Upper lobe of left lung (tissue), 6 donors: ENCODE results near the gene PTPRF. TPM values are rescaled to one million over a fixed set of nuclear protein-coding genes. Genes with fewer than 3 reads are reported as not detected.

ENCODE experiments used
- ATAC-seq, 2 donors: fragments of 200-7000 bp; cut with Tn5 transposase; one replicate each; pipeline ENCODE4 v1.9.1; 2022; ENCODE audit warnings: mild to moderate bottlenecking in 2 of 2, moderate library complexity in 2 of 2; ENCODE audit not compliant: low FRiP score in 2 of 2
- DNase-seq, 2 donors: peaks; one replicate each; pipeline ENCODE4 v3.0.0-alpha.2; 2019 to 2020
- H3K27ac ChIP-seq, 4 donors: fragments of 200-600 bp; sonication (generic); one replicate each; pipeline ENCODE4 v1.5.1; 2016 to 2019
- H3K27me3 ChIP-seq, 4 donors: fragments of 200-600 bp; sonication (generic); one replicate each; pipeline ENCODE4 v1.5.1; 2017 to 2019
- H3K36me3 ChIP-seq, 4 donors: fragments of 200-600 bp; sonication (generic); one replicate each; pipeline ENCODE4 v1.5.1; 2016 to 2019
- H3K4me1 ChIP-seq, 4 donors: fragments of 200-600 bp; sonication (generic); one replicate each; pipeline ENCODE4 v1.5.1; 2018 to 2019
- H3K4me3 ChIP-seq, 4 donors: fragments of 200-600 bp; sonication (generic); one replicate each; pipeline ENCODE4 v1.5.1; 2017 to 2019; ENCODE audit warnings: mild to moderate bottlenecking in 2 of 4, moderate library complexity in 1 of 4
- H3K9me3 ChIP-seq, 4 donors: fragments of 200-600 bp; sonication (generic); one replicate each; pipeline ENCODE4 v1.5.1; 2018 to 2019
- CTCF ChIP-seq, 6 experiments: fragments of 450-650 bp in 4 of 6; fragments of 200-600 bp in 2 of 6; sonication (generic) in 2 of 6; IDR thresholded peaks; one replicate each; pipeline ENCODE4 v1.5.1; 2016 to 2019; ENCODE audit warnings: antibody characterized with exemption in 6 of 6
- EP300 ChIP-seq, 4 donors: sonication (generic); formaldehyde crosslinking; IDR thresholded peaks; one replicate each; pipeline ENCODE4 v1.5.1; 2017; ENCODE audit warnings: antibody characterized with exemption in 4 of 4, control low read depth in 2 of 4
- POLR2A ChIP-seq, 4 donors: fragments of 450-650 bp; IDR thresholded peaks; one replicate each; pipeline ENCODE4 v1.5.1; 2016 to 2017; ENCODE audit warnings: antibody characterized with exemption in 4 of 4, mild to moderate bottlenecking in 2 of 4
- POLR2AphosphoS5 ChIP-seq, 2 donors: sonication (generic); formaldehyde crosslinking; IDR thresholded peaks; one replicate each; pipeline ENCODE4 v1.5.1; 2017; ENCODE audit warnings: antibody characterized with exemption in 2 of 2
- WGBS, 2 donors: methylation state at CpG; one replicate each; pipeline ENCODE4 v1.1.5; 2017 to 2018; 5-methylcytosine and 5-hydroxymethylcytosine counted together
- total RNA-seq, 6 donors: library from RNA; depleted of rRNA in 4 of 6; stranded (reverse); fragments of >200 nt in 4 of 6; gene quantifications; one replicate each; pipeline versions ENCODE4 v1.1.0 to v1.2.1, GENCODE V29; 2016 to 2021
- donor health status: DM: no; HTN: no; CAD: no; lungs with moderate emphysema.
- donor health status: DM: no; HTN: yes; CAD: no; lungs with severe emphysema.

Gene PTPRF
- total RNA-seq, 6 donors from 2014 or later, result 133 to 201 (median 171) TPM

- DNase-seq, result no peak
- no peak for TF ChIP-seq CTCF (IDR thresholded peaks at IDR 0.05)
- TF ChIP-seq POLR2A (IDR thresholded peaks at IDR 0.05), result no peak
- no peak for TF ChIP-seq EP300 (IDR thresholded peaks at IDR 0.05)
- TF ChIP-seq POLR2AphosphoS5 (IDR thresholded peaks at IDR 0.05), result no peak
- no peak for ATAC-seq
- peaks cover 0 to 9% (median 0%) of the 10 kb centered on the region in 4 donors for H3K36me3 ChIP-seq
- no peak overlapping the region for H3K4me3 ChIP-seq
- 70 to 83% methylated on average over 6 of the region's 6 CpGs for WGBS, 2 donors
- H3K4me1 ChIP-seq, result peaks cover 14 to 43% (median 19%) of the 10 kb centered on the region in 4 donors
- no peaks in the 10 kb centered on the region for H3K27me3 ChIP-seq
- H3K27ac ChIP-seq, result no peak overlapping the region
- no peaks in the 10 kb centered on the region for H3K9me3 ChIP-seq
These were observed 29.6 kb downstream of the PTPRF start for GRCh38 chr1:43560286-43560685.

- no peak overlapping the region for H3K4me3 ChIP-seq
- no peak for DNase-seq
- H3K27me3 ChIP-seq, result peaks cover 0 to 5% (median 0%) of the 10 kb centered on the region in 4 donors
- H3K36me3 ChIP-seq, result no peaks in the 10 kb centered on the region
- 83 to 84% methylated on average over 19 of the region's 19 CpGs for WGBS, 2 donors
- peaks cover 13 to 26% (median 22%) of the 10 kb centered on the region in 4 donors for H3K4me1 ChIP-seq
- no peaks in the 10 kb centered on the region for H3K9me3 ChIP-seq
- no peak for ATAC-seq
- TF ChIP-seq POLR2A (IDR thresholded peaks at IDR 0.05), result no peak
- no peak for TF ChIP-seq EP300 (IDR thresholded peaks at IDR 0.05)
- TF ChIP-seq CTCF (IDR thresholded peaks at IDR 0.05), result no peak
- TF ChIP-seq POLR2AphosphoS5 (IDR thresholded peaks at IDR 0.05), result no peak
- peak overlapping the region in 3 of 4 donors; percentile 4 to 48 (median 35) for H3K27ac ChIP-seq
These were observed 33.3 kb downstream of the PTPRF start for GRCh38 chr1:43563876-43564539.

- ATAC-seq, result no peak
- TF ChIP-seq POLR2A (IDR thresholded peaks at IDR 0.05), result no peak
- no peak for TF ChIP-seq EP300 (IDR thresholded peaks at IDR 0.05)
- no peak for TF ChIP-seq CTCF (IDR thresholded peaks at IDR 0.05)
- TF ChIP-seq POLR2AphosphoS5 (IDR thresholded peaks at IDR 0.05), result no peak
- 69 to 75% methylated on average over 16 to 19 of the region's 19 CpGs for WGBS, 2 donors
- Histone ChIP-seq H3K27ac (no peak overlapping the region), H3K4me3 (peak overlapping the region in 1 of 4 donors; percentile 53), H3K27me3 (peaks cover 0 to 5% (median 0%) of the 10 kb centered on the region in 4 donors), H3K36me3 (peaks cover 0 to 3% (median under 1%) of the 10 kb centered on the region in 4 donors), H3K4me1 (peaks cover 13 to 23% (median 22%) of the 10 kb centered on the region in 4 donors), H3K9me3 (no peaks in the 10 kb centered on the region)
- no peak for DNase-seq
These were observed 34.1 kb downstream of the PTPRF start for GRCh38 chr1:43564551-43565348.

GRCh38 chr1:43565600-43566360 is 35.1 kb downstream of the PTPRF start:
- TF ChIP-seq EP300 (IDR thresholded peaks at IDR 0.05) (no peak), CTCF (IDR thresholded peaks at IDR 0.05) (no peak), POLR2AphosphoS5 (IDR thresholded peaks at IDR 0.05) (no peak), POLR2A (IDR thresholded peaks at IDR 0.05) (no peak)
- Histone ChIP-seq H3K27me3 (peaks cover 0 to 5% (median 0%) of the 10 kb centered on the region in 4 donors), H3K4me1 (peaks cover 13 to 23% (median 22%) of the 10 kb centered on the region in 4 donors), H3K4me3 (peak overlapping the region; percentile 41 to 53 (median 49)), H3K36me3 (peaks cover 0 to 8% (median 3%) of the 10 kb centered on the region in 4 donors), H3K9me3 (no peaks in the 10 kb centered on the region), H3K27ac (no peak overlapping the region)
- ATAC-seq (peak in 1 of 2 donors; percentile 90), DNase-seq (peak; percentile 48 to 92)
- 39 to 49% methylated on average over 9 to 18 of the region's 62 CpGs for WGBS, 2 donors
